Measurements from ENCODE around the gene WIPF1.
"Not testable (repeated sequence)": the region's sequence is repeated elsewhere in the genome, so short reads cannot be mapped to it uniquely, and the experiment has no call there.

- TF ChIP-seq, protein P1, sequence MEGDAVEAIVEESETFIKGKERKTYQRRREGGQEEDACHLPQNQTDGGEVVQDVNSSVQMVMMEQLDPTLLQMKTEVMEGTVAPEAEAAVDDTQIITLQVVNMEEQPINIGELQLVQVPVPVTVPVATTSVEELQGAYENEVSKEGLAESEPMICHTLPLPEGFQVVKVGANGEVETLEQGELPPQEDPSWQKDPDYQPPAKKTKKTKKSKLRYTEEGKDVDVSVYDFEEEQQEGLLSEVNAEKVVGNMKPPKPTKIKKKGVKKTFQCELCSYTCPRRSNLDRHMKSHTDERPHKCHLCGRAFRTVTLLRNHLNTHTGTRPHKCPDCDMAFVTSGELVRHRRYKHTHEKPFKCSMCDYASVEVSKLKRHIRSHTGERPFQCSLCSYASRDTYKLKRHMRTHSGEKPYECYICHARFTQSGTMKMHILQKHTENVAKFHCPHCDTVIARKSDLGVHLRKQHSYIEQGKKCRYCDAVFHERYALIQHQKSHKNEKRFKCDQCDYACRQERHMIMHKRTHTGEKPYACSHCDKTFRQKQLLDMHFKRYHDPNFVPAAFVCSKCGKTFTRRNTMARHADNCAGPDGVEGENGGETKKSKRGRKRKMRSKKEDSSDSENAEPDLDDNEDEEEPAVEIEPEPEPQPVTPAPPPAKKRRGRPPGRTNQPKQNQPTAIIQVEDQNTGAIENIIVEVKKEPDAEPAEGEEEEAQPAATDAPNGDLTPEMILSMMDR (IDR thresholded peaks at IDR 0.05; ENCODE audit: poor library complexity, severe bottlenecking): not testable (repeated sequence)
- not testable (repeated sequence) for TF ChIP-seq POLR2AphosphoS5 (IDR thresholded peaks at IDR 0.05); RAD21 (conservative IDR thresholded peaks at IDR 0.05)
These were observed 49.0 kb downstream of the WIPF1 start for GRCh38 chr2:174548646-174549045.
